NCI-H2227 (cell line): Measurements from ENCODE around the gene IKBKE.

Experiments used
- DNase-seq: peaks from one replicate; lab custom pipeline; 2025; ENCODE audit not compliant: unreplicated experiment; lab: John Stamatoyannopoulos, UW

IKBKE gene

DNA sequence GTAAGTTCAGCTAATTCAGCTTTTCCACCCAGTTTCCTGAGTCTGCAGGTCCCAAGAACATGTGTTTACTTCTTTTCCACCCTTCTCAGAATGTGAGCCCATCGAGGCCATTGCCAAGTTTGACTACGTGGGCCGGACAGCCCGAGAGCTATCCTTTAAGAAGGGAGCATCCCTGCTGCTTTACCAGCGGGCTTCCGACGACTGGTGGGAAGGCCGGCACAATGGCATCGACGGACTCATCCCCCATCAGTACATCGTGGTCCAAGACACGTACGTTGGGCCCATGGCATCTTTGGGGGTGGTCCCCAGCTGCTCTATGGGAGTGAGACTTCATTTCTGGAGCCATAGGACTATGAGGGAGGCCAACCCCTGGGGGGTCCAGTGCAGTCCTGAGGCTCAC, 17.2 kb upstream of the IKBKE start:
- no peak for DNase-seq

GRCh38 chr1:206455289-206455665, 15.0 kb upstream of the IKBKE start:
- DNase-seq: no peak

GRCh38 chr1:206455666-206456344, 14.5 kb upstream of the IKBKE start:
- DNase-seq: peak; percentile 81

- no peak for DNase-seq
These were observed 13.5 kb upstream of the IKBKE start for GRCh38 chr1:206456577-206457370.

DNA sequence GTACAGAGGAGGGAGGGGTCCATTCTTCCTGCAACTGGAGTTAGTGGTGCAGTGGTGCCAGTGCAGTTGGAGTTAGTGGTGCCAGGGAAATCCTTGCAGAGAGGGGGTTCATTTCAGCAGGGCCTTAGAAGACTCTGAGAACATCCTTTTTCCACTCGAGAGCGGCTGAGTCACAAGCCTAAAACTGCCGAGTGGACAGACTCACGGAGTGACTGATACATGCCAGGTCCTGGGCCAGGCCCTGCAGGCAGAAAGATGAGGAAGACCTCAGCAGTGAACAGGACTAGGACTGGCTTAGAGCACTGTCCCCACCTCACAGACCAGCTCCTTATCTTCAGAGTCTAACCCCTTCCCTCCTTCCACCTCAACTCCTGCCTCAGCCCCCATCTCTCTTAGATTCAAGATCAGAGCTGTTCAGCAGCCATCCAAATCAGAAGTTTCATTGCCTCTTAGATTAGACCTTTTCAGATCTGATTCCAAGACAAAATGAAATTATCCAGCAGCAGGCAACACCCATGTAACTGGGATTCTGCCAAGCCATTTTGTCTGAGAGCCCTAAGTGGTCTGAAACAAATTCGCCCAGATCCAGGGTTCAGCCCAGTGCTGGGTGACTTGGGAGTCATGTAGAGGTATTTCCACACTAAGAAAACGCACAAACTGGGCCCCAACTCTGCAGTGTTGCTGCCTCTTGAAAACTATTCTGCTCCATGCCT, 12.7 kb upstream of the IKBKE start:
- no peak for DNase-seq

DNA sequence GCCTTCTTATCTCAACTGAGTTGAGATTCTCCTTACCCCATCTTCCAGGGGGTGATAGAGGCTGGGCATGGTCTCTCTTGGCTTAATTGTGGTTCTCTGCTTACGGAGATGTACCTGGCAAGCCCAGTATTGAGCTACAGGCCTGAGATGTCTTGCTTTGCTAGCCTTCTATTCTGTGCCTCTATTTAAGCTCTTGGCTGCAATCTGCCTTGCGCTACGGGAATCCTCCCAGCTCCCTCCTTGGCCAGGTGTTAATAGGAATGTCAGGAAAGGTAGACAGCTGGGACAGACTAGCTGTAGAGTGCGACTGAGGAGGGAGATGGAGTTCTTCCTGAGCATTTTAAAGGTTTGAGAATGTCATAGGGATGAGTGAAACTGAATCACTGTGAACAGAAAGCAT, 10.6 kb upstream of the IKBKE start:
- DNase-seq: no peak

DNA sequence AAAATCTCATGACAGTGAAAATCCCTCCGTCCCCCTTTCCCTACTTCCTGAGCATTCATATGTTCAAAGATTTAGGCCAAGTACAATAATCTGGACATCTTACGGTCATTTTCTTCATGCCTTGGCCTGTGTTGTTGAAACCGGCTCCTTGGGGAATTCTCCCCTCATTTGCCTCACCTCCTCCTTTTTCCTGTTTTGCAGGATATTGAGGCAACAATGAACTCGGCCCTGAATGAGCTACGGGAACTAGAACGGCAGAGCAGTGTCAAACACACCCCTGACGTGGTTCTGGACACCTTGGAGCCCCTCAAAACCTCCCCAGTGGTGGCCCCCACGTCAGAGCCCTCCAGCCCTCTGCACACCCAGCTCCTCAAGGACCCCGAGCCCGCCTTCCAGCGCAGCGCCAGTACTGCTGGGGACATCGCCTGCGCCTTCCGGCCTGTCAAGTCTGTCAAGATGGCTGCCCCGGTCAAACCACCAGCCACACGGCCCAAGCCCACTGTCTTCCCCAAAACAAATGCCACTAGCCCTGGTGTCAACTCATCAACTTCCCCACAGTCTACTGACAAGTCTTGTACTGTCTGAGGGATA, 9.3 kb upstream of the IKBKE start:
- DNase-seq: no peak

DNA sequence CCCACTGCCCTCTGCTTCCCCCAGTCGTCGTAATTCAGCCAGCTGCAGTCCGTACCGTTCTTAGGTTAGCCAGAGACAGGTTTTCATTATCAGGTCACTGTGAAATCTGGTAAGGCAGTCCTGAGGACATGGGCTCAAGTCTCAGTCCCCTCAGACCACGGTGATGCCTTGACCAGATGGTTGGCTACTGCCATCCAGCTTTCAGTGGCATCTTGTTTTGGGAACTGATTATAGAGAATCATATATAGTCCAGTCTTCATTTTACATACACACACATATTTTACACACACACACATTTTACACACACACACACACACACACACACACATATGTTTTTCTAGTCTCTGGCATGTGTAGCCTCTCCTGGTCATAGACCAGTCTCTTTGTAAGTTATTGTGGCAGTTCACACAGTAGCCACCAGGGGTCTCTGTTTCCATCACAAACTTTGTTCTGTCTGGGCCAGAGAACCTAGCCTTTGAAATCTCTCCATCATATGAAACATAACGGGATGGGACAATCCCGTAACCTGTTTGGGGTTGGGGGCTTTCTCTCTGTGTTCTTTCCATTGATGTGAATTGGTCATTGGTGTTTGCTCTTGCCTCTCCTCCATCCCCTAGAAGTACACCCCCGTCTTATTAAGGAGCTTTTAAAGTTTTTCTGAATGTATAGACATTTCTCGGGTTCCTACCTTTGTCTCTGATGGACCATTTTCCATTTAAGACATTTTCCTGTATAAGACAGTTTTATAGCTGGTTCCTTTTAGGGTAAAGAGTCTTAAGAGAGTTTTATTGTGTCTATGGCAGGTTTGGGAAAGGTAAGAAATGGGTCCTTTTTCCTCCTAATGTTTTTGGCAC, 8.4 kb upstream of the IKBKE start:
- DNase-seq: peak; percentile 72

DNA sequence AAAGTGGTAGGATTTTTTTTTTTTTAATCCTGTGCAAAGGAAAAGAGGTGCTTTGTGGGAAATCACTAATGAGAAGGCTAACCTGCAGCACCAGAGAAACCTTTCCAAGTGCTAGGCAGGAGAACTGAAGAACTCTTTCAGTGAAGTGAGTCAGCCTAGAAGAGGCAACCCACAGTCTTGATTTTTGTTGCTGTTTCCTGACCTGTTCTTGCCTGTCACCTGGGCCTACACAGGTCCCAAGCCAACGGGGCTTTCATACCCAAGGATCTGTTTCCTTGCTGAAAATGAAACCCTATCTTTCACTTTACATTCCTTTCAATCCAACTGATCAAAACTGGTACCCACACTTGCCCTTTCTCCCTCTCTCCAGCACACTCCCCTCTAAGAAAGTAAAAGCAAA, 7.1 kb upstream of the IKBKE start:
- DNase-seq: no peak

- DNase-seq: no peak
These were observed 6.4 kb upstream of the IKBKE start for GRCh38 chr1:206463911-206464310.

DNA sequence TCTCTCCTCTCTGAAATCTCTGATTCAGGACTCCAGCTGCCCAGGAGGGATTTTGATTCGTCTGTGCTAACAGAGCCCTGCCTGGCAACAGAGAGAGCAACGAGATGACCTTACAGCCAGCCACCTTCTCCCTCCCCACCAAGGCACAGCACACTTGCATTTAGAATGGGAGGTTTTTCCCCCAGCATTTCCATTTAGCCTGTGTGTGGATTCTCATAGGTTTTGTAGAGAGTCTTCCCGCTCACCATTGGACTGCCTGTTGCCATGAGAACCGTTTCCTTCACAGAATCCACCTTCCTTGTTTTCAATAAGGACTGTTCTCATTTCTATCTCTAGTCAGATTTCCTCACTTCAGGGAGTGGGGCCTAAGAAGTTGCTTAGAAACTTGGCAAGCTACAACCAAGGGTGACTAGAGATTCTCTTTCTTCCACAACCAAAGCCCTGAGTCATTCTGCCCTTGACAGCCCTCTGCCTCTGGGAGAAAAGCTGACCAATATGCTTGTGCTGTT, 5.8 kb upstream of the IKBKE start:
- peak; percentile 16 for DNase-seq

DNA sequence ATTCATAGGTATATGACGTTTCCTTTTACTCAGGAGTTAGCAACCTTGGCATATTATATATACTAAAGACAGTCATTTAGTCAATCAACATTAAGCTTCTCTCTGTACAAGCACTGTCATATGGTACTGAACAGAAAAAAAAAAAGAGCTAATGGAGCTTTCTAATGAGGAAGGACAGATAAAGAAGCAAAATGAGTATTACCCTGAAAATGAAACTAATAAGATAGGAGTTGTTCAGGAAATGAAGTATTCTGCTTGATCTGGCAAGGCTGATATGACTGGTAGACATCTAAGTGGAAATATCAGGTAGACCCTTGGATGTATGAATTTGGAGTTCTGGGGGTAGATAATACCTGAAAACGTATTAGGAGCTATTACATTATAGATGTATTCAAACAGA, 4.3 kb upstream of the IKBKE start:
- DNase-seq: no peak

DNA sequence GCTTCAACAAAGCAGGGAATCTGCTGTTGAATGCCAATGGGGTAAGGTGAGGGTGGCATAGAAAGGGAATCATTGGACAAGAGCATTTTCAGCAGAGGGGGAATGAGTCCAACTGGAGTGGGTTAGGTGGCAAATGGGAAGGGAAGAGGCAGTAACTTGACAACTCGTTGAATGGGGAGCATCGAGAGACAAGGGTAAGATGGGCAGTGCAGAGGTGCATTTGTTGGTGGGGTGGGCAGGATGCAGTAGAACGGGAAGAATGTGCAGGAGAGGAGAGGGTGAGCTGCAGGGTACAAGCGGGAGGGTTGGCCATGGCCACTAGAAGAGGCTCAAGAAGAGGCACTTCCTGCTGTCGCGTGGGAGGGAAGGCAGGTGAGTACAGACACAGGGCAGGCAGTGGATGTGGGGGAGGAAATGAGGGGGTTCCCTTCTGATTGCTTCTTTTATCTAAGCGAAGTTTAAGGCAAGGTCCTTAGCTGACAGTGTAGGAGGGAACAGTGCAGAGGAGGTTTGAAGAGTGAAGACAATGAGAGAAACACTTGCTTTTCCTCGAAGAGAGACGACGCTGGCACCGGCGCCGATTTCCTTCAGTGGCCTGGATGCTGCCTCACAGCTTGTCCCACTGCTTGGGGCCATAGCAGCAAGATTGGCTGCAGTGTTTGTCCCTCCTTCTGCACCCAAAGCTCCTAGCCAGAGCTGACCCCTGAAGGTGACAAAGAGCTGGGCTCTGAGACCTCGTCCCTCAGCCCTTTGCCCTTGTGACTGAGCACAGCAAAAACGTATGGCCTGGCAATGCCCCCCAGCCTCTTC, 3.2 kb upstream of the IKBKE start:
- no peak for DNase-seq

GRCh38 chr1:206467915-206468314, 2.4 kb upstream of the IKBKE start:
- no peak for DNase-seq

- no peak for DNase-seq
These were observed 1.7 kb upstream of the IKBKE start for GRCh38 chr1:206468571-206468970.

DNA sequence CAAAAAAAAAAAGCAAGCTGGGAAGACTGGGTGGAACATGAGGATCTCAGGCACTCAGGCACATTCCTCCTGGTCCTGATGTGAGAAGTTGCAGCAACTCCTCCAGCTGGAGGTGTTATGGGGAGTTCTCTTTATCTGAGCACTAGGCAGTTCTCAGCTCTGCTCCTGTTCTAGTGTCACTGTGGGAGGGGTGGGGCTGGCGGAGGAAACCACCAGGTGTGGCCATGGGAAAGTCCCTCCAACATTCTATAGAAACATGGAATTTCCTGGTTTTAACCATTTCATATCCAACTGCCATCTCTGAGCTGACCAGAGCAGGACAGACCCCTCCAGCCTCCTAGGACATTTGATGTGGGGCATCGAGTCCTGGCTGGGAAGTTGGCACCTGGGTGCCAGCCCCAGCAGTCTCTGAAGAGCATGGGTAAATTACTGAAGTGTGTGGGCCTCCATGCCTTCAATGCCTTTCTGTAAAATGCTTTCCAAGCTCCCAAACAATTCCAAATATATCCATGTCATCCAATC, 804 bp upstream of the IKBKE start:
- no peak for DNase-seq

- no peak for DNase-seq
These were observed 577 bp downstream of the IKBKE start for GRCh38 chr1:206470692-206471414.

DNA sequence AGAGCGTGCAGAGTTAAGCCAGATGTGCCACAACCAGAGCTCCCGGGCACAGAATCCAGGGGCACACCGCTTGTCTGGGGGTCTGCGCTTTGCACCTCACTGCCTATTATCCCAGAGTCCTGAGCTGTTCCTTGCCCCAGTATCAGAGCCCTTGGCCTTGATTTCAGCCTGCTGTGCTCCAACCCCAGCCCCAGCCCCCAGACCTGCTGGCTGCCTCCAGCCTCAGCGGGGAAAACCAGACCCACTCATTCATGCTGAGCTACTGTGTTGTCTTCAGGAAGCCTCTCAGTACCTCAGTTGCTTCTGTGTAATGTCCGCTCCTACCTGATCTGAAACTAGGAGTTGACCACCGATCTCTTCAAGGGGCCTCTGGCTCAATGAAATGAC, 1.1 kb downstream of the IKBKE start:
- no peak for DNase-seq

GRCh38 chr1:206472024-206472423, 1.7 kb downstream of the IKBKE start:
- DNase-seq: no peak
